Measurements from ENCODE around the gene PEX5L.

DNA sequence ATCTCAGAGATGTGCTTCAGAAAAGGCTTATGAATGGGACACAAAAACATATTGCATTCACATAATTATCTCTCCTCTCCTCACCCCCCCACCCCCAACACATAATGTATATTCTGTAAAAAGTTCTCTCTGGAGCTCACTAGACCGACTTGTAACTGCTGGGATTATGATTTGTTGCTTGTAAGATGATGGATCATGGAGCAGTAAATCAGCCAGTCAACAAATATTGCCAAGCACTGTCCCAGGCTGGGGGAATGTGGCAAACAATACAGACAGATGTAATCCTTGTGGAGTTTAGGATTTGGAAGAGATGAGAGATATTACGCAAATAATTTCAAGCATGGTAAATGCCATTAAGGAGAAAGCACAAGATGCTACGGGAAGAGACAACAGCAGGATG, 114.8 kb downstream of the PEX5L start:
- TF ChIP-seq, protein P1, sequence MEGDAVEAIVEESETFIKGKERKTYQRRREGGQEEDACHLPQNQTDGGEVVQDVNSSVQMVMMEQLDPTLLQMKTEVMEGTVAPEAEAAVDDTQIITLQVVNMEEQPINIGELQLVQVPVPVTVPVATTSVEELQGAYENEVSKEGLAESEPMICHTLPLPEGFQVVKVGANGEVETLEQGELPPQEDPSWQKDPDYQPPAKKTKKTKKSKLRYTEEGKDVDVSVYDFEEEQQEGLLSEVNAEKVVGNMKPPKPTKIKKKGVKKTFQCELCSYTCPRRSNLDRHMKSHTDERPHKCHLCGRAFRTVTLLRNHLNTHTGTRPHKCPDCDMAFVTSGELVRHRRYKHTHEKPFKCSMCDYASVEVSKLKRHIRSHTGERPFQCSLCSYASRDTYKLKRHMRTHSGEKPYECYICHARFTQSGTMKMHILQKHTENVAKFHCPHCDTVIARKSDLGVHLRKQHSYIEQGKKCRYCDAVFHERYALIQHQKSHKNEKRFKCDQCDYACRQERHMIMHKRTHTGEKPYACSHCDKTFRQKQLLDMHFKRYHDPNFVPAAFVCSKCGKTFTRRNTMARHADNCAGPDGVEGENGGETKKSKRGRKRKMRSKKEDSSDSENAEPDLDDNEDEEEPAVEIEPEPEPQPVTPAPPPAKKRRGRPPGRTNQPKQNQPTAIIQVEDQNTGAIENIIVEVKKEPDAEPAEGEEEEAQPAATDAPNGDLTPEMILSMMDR (IDR thresholded peaks at IDR 0.05; ENCODE audit: poor library complexity): no peak
- no peak for TF ChIP-seq EZH2 (IDR thresholded peaks at IDR 0.05; ENCODE audit: borderline replicate concordance)
